A673 (cell line): Measurements from ENCODE around the gene LHFPL2. TPM values are rescaled to one million over a fixed set of nuclear protein-coding genes. Genes with fewer than 3 reads are reported as not detected.

Source experiments
- BruUV-seq: library from RNA; stranded (reverse); fragments of 400-500 nt; replicated peaks from 2 replicates; lab custom pipeline; 2021; lab: Mats Ljungman, UMichigan
- CTCF ChIA-PET: fragments of 300-600 bp; sonication (Branson Sonifier 250); formaldehyde crosslinking; loops from one replicate; lab custom pipeline; 2022; ENCODE audit warnings: antibody characterized with exemption; lab: Charles Lee
- POLR2A ChIA-PET: fragments of 300-600 bp; sonication (Branson Sonifier 250); formaldehyde crosslinking; loops from one replicate; lab custom pipeline; 2022; ENCODE audit warnings: antibody characterized with exemption; ENCODE audit not compliant: low non-redundant PET; lab: Charles Lee
- DNase-seq: peaks from one replicate; pipeline ENCODE4 v3.0.0-alpha.2; 2015; ENCODE audit warnings: low spot score
- H3K27ac ChIP-seq: fragments of 200-600 bp; sonication (generic); 2 replicates; pipeline ENCODE4 v1.5.1; 2016; ENCODE audit warnings: mixed run types, low read depth, mild to moderate bottlenecking, mixed read lengths, antibody characterized with exemption, low read length; ENCODE audit not compliant: poor library complexity, severe bottlenecking
- H3K27me3 ChIP-seq: fragments of 200-600 bp; sonication (generic); replicated peaks from 2 replicates; pipeline ENCODE4 v1.6.1; 2017; ENCODE audit warnings: mixed run types, low read depth, mild to moderate bottlenecking, mixed read lengths, antibody characterized with exemption, low read length; ENCODE audit not compliant: insufficient read depth, poor library complexity
- H3K36me3 ChIP-seq: fragments of 200-600 bp; sonication (generic); 2 replicates; pipeline ENCODE4 v1.6.1; 2016; ENCODE audit warnings: mixed run types, mild to moderate bottlenecking, mixed read lengths, antibody characterized with exemption, low read length; ENCODE audit not compliant: insufficient read depth, poor library complexity, severe bottlenecking
- H3K4me1 ChIP-seq: fragments of 200-600 bp; sonication (generic); 2 replicates; pipeline ENCODE4 v1.6.1; 2017; ENCODE audit warnings: mixed run types, mild to moderate bottlenecking, mixed read lengths, antibody characterized with exemption, low read length; ENCODE audit not compliant: insufficient read depth, poor library complexity, severe bottlenecking
- H3K4me3 ChIP-seq: fragments of 200-600 bp; sonication (generic); 2 replicates; pipeline ENCODE4 v1.5.1; 2016; ENCODE audit warnings: low read depth, mixed run types, mild to moderate bottlenecking, mixed read lengths, low read length; ENCODE audit not compliant: poor library complexity, severe bottlenecking
- H3K9me3 ChIP-seq: fragments of 200-600 bp; sonication (generic); 2 replicates; pipeline ENCODE4 v1.6.1; 2016; ENCODE audit warnings: mixed run types, low read depth, mild to moderate bottlenecking, mixed read lengths, antibody characterized with exemption, low read length; ENCODE audit not compliant: poor library complexity, severe bottlenecking
- EZH2 ChIP-seq: fragments of 200-600 bp; sonication (generic); IDR thresholded peaks from 2 replicates; pipeline ENCODE4 v1.6.1; 2017; ENCODE audit warnings: borderline replicate concordance, low read depth, mild to moderate bottlenecking, mixed read lengths, antibody characterized with exemption, low read length; ENCODE audit not compliant: poor library complexity, severe bottlenecking
- intact Hi-C: fragments of 100-400 bp; cut with micrococcal nuclease; formaldehyde crosslinking; loops from one replicate; pipeline ENCODE4 v1.10.0; 2022; ENCODE audit not compliant: unreplicated experiment
- total RNA-seq: library from RNA; stranded (reverse); gene quantifications from 2 replicates; pipeline ENCODE4 v1.2.3, GENCODE V29; 2021
- TF ChIP-seq, protein P1 (sequence below): fragments of 300-800, 200-600 bp; sonication (generic); conservative IDR thresholded peaks from 2 replicates; pipeline ENCODE4 v1.5.1; 2017; ENCODE audit warnings: low read depth, mild to moderate bottlenecking, antibody characterized with exemption, low read length, moderate library complexity, mixed read lengths

Gene LHFPL2
- total RNA-seq, 1 experiment from 2014 or later, result 6.2 TPM

DNA sequence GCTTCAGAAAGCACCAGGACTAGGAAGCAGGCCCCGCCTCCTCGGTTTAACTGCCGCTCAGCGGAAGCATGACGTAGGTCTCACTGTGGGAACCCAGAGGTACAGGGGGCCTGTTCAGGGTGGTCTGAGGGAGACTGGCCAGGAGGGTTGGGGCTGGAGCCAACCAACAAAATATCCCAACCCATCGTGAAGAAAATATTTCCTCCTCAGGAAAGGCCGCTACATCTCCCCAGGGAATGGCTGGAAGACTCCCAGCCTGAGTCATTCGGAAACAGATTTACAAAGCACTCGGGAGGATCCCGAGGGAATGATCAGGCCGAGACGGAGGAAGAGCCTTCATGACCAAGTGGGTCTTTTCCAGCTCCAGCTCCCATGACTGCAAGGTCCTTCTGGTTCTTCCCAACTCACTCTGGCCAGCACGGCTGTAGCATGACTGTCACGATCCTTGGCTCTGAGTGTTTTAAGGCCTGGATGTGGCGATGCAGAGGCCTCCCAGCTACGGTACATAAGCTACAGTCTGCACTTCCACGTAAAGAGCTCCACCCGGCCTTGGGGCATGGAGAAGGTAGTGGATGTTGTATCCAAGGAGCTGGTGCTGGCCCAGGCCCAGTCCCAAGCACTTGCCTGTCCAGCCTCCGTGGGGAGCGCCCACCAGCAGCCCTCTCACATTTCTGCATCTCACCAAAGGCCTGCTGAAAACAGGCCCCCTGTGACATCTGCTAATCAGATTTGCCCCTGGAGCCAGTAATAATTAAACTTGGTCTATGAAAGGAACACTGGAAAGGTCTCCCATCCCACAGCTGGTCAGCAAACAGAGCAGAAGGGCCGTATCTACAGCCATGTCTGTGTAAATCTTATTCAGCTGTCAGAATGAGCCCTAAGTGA is 100.6 kb downstream of the LHFPL2 start:
- Histone ChIP-seq H3K9me3 (no peaks in the 10 kb centered on the region), H3K4me1 (peaks cover 11% of the 10 kb centered on the region), H3K27me3 (no peaks in the 10 kb centered on the region), H3K36me3 (no peaks in the 10 kb centered on the region), H3K4me3 (no peak overlapping the region), H3K27ac (peak overlapping the region; percentile 55)
- CTCF ChIA-PET, result no interaction called here
- no TSS peak for BruUV-seq
- peak; percentile 80 for DNase-seq
- intact Hi-C loops, result no loop called here
- POLR2A ChIA-PET, result no interaction called here
- TF ChIP-seq, protein P1, sequence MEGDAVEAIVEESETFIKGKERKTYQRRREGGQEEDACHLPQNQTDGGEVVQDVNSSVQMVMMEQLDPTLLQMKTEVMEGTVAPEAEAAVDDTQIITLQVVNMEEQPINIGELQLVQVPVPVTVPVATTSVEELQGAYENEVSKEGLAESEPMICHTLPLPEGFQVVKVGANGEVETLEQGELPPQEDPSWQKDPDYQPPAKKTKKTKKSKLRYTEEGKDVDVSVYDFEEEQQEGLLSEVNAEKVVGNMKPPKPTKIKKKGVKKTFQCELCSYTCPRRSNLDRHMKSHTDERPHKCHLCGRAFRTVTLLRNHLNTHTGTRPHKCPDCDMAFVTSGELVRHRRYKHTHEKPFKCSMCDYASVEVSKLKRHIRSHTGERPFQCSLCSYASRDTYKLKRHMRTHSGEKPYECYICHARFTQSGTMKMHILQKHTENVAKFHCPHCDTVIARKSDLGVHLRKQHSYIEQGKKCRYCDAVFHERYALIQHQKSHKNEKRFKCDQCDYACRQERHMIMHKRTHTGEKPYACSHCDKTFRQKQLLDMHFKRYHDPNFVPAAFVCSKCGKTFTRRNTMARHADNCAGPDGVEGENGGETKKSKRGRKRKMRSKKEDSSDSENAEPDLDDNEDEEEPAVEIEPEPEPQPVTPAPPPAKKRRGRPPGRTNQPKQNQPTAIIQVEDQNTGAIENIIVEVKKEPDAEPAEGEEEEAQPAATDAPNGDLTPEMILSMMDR, result no peak
- TF ChIP-seq EZH2, result no peak

DNA sequence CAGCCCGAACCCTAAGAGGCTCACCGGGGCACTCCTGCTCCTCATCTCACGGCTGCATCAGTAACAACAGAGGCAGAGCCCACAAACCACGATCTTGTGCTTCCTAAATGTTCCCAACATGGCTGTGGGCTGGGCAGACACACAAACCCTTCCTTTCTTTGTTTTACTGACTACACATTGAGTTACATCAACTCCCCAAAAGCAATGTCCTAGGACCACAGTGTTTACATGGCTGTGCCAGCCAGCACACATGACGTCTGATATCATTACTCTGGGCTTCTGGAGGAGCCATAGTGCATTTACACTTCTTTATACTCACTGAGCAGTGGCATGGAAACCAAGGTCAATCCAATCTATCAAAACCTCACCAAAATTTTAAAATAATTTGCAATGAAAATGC is 101.4 kb downstream of the LHFPL2 start:
- POLR2A ChIA-PET, result no interaction called here
- CTCF ChIA-PET, result no interaction called here
- intact Hi-C loops, result no loop called here
- H3K4me1 ChIP-seq, result peaks cover 11% of the 10 kb centered on the region
- BruUV-seq, result no TSS peak
- H3K9me3 ChIP-seq, result no peaks in the 10 kb centered on the region
- peak overlapping the region; percentile 55 for H3K27ac ChIP-seq
- DNase-seq, result no peak
- TF ChIP-seq, protein P1, result no peak
- TF ChIP-seq EZH2, result no peak
- H3K4me3 ChIP-seq, result no peak overlapping the region
- no peaks in the 10 kb centered on the region for H3K36me3 ChIP-seq
- no peaks in the 10 kb centered on the region for H3K27me3 ChIP-seq

DNA sequence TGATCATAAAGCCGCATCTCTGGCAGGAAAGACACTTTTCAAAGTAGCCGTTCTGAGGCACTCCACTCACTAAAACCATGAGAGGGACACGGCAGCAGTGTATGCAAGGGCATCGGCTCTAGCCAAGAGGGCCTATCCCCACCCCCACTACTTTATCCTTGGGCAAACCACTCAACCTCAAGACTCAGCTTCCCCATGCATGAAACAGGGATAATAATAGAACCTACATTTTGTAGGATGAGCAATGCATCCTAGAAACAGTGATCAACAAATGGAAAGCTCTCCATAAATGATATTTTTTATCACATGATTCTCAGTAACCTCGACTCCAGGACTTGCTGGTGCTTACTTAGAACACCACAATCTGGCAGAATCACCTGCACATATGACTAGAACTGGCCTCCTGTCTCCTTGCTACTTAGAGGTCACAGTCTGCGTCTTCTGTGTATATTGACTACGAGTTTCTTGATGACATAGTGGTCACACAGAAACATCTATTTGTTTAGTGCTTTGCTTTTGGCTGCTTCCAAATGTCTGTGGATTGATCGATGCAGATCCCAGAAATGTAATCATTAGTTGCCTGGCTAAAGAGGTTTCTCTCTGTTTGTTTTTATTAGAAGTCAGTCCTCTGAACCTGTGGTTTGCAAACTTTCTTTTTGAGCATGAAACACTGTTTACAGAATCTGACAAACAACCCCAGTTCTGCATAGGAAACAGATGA is 102.1 kb downstream of the LHFPL2 start:
- ChIA-PET CTCF (no interaction called here), POLR2A (no interaction called here)
- peaks cover 11% of the 10 kb centered on the region for H3K4me1 ChIP-seq
- no peaks in the 10 kb centered on the region for H3K9me3 ChIP-seq
- H3K27ac ChIP-seq, result peak overlapping the region; percentile 55
- TF ChIP-seq EZH2, result no peak
- TF ChIP-seq, protein P1, result no peak
- no peaks in the 10 kb centered on the region for H3K36me3 ChIP-seq
- BruUV-seq, result no TSS peak
- no peak for DNase-seq
- no peak overlapping the region for H3K4me3 ChIP-seq
- H3K27me3 ChIP-seq, result no peaks in the 10 kb centered on the region
- intact Hi-C loops, result loop anchor here (1.0 kb wide), 1 partner anchor 53 kb away; no protein-coding TSS in a partner anchor
